K562 (cell line): ENCODE results near the gene LRMDA. TPM values are rescaled to one million over a fixed set of nuclear protein-coding genes. Genes with fewer than 3 reads are reported as not detected.

ENCODE experiments used
- ATAC-seq: fragments of 200-7000 bp; cut with Tn5 transposase; 3 replicates; pipeline ENCODE4 v1.9.1; 2020; ENCODE audit warnings: moderate library complexity
- BruUV-seq: library from RNA; stranded (reverse); fragments of 400-500 nt; replicated peaks from 2 replicates; lab custom pipeline; 2021; lab: Mats Ljungman, UMichigan
- CTCF ChIA-PET: fragments of 300-600 bp; formaldehyde crosslinking; extraction: SDS; loops from one replicate; lab custom pipeline; 2021; ENCODE audit warnings: low intra/inter-chr PET ratio; lab: Yijun Ruan, JAX
- POLR2A ChIA-PET: fragments of 300-600, 350-650 bp; sonication (Branson Sonifier 250); formaldehyde crosslinking; extraction: SDS; loops from one replicate; lab custom pipeline; 2021; ENCODE audit warnings: antibody characterized with exemption, inconsistent platforms; lab: Yijun Ruan, JAX
- DNase-seq, 4 experiments: peaks; one replicate each; pipeline versions ENCODE4 v3.0.0 to v3.0.0-alpha.2; 2011 to 2018; ENCODE audit warnings: low spot score in 3 of 4, mixed read lengths in 3 of 4; ENCODE audit errors: extremely low read depth in 1 of 4
- FAIRE-seq: peaks from 2 replicates; lab custom pipeline; 2011; peaks lifted over from hg19 to GRCh38; lab: Jason Lieb, UNC
- H2AFZ ChIP-seq: 2 replicates; pipeline ENCODE4 v1.6.0; 2011; ENCODE audit warnings: low read depth, low read length, control low read depth, inconsistent platforms
- H3K27ac ChIP-seq: fragments of 200-600 bp; 3 replicates; pipeline ENCODE4 v1.8.0; 2011; ENCODE audit warnings: low read depth, mild to moderate bottlenecking, control low read depth, inconsistent platforms, low read length, moderate library complexity, mixed read lengths; ENCODE audit errors: extremely low read depth
- H3K27me3 ChIP-seq, 2 experiments: fragments of 300-600 bp in 1 of 2; 2 replicates in 1 of 2; 3 replicates in 1 of 2; pipeline versions ENCODE4 v1.6.0 to v1.8.0; 2011; ENCODE audit warnings: inconsistent platforms in 2 of 2, low read length in 2 of 2, mild to moderate bottlenecking in 1 of 2, mixed read lengths in 1 of 2, moderate library complexity in 1 of 2; ENCODE audit not compliant: control insufficient read depth in 2 of 2, insufficient read depth in 2 of 2
- H3K36me3 ChIP-seq: fragments of 300-600 bp; 3 replicates; pipeline ENCODE4 v1.8.0; 2011; ENCODE audit warnings: mild to moderate bottlenecking, low read length, inconsistent platforms; ENCODE audit not compliant: control insufficient read depth, insufficient read depth
- H3K4me1 ChIP-seq, 2 experiments: fragments of 200-600 bp in 1 of 2; replicated peaks in 1 of 2; 2 replicates in 1 of 2; 3 replicates in 1 of 2; pipeline versions ENCODE4 v1.5.1 to v1.8.0; 2011; ENCODE audit warnings: inconsistent platforms in 2 of 2, low read length in 2 of 2, mild to moderate bottlenecking in 1 of 2, mixed read lengths in 1 of 2, moderate library complexity in 1 of 2; ENCODE audit not compliant: control insufficient read depth in 2 of 2, insufficient read depth in 2 of 2
- H3K4me2 ChIP-seq: 2 replicates; pipeline ENCODE4 v1.6.1; 2011; ENCODE audit warnings: low read length, control low read depth, inconsistent platforms, mixed read lengths; ENCODE audit not compliant: insufficient read depth
- H3K4me3 ChIP-seq: fragments of 200-600 bp; sonication (generic), shearing (Covaris generic); 2 replicates; pipeline ENCODE4 v1.5.1; 2016; ENCODE audit warnings: control low read depth, inconsistent platforms
- H3K79me2 ChIP-seq: fragments of 200-600 bp; 3 replicates; pipeline ENCODE4 v1.8.0; 2011; ENCODE audit warnings: low read length, inconsistent platforms; ENCODE audit not compliant: control insufficient read depth, insufficient read depth
- H3K9ac ChIP-seq, 2 experiments: 2 replicates each; pipeline versions ENCODE4 v1.6.0 to v1.6.1; 2011; ENCODE audit warnings: low read depth in 2 of 2, low read length in 2 of 2, control low read depth in 1 of 2, inconsistent platforms in 1 of 2, mild to moderate bottlenecking in 1 of 2, mixed read lengths in 1 of 2; ENCODE audit not compliant: insufficient read depth in 1 of 2
- H3K9me1 ChIP-seq: one replicate; pipeline ENCODE4 v1.6.0; 2011; ENCODE audit warnings: inconsistent platforms, mild to moderate bottlenecking, low read length, moderate library complexity; ENCODE audit not compliant: control insufficient read depth, insufficient read depth
- H3K9me3 ChIP-seq: replicated peaks from 2 replicates; pipeline ENCODE4 v1.5.1; 2011; ENCODE audit warnings: low read depth, low read length, inconsistent platforms; ENCODE audit not compliant: control insufficient read depth, insufficient read depth
- H4K20me1 ChIP-seq: replicated peaks from 2 replicates; pipeline ENCODE4 v1.6.1; 2011; ENCODE audit warnings: low read length, inconsistent platforms, mixed read lengths; ENCODE audit not compliant: control insufficient read depth, insufficient read depth
- CLOCK ChIP-seq: fragments of 250-450 bp; sonication (Bioruptor Pico); IDR thresholded peaks from 2 replicates; pipeline ENCODE4 v1.4.0; 2020; ENCODE audit warnings: mild to moderate bottlenecking, moderate library complexity, borderline replicate concordance
- IRF9 ChIP-seq: fragments of 450-650 bp; IDR thresholded peaks from 2 replicates; pipeline ENCODE4 v1.6.1; 2016; ENCODE audit warnings: missing biosample characterization, missing genetic modification characterization
- KAT8 ChIP-seq: fragments of 450-650 bp; IDR thresholded peaks from 2 replicates; pipeline ENCODE4 v1.6.1; 2016; ENCODE audit warnings: low read depth, mild to moderate bottlenecking
- PATZ1 ChIP-seq: fragments of 250-450 bp; sonication (Bioruptor Pico); IDR thresholded peaks from 2 replicates; pipeline ENCODE4 v1.5.0; 2020; ENCODE audit warnings: mild to moderate bottlenecking, borderline replicate concordance
- RERE ChIP-seq: sonication (generic); formaldehyde crosslinking; IDR thresholded peaks from 2 replicates; pipeline ENCODE4 v1.8.0; 2023; ENCODE audit warnings: missing genetic modification reagents, mild to moderate bottlenecking, borderline replicate concordance
- ZBTB7A ChIP-seq: IDR thresholded peaks from 2 replicates; pipeline ENCODE4 v1.6.1; 2011; ENCODE audit warnings: low read depth, mild to moderate bottlenecking, low read length, moderate library complexity, borderline replicate concordance; ENCODE audit not compliant: control insufficient read depth
- ZNF175 ChIP-seq: fragments of 200-800 bp; sonication (Bioruptor generic); IDR thresholded peaks from 2 replicates; pipeline ENCODE4 v1.6.1; 2016; ENCODE audit warnings: low read depth, mild to moderate bottlenecking, missing genetic modification characterization, missing compliant biosample characterization
- ZNF217 ChIP-seq: sonication (generic); formaldehyde crosslinking; IDR thresholded peaks from 2 replicates; pipeline ENCODE4 v1.8.0; 2022; ENCODE audit warnings: mild to moderate bottlenecking, missing genetic modification reagents
- ZNF551 ChIP-seq: fragments of 250-450 bp; sonication (Bioruptor Pico); IDR thresholded peaks from 2 replicates; pipeline ENCODE4 v1.5.0; 2021; ENCODE audit warnings: mild to moderate bottlenecking, moderate library complexity
- WGBS: fragments of 100-300 bp; shearing (Covaris generic); methylation state at CpG from one replicate; pipeline ENCODE4 v1.1.6; 2016; ENCODE audit warnings: low coverage, mixed read lengths; ENCODE audit not compliant: insufficient coverage; ENCODE audit errors: missing lambda C conversion rate; 5-methylcytosine and 5-hydroxymethylcytosine counted together
- in situ Hi-C: fragments of 300-500 bp; cut with MboI; formaldehyde crosslinking; loops from 4 replicates; pipeline ENCODE4 v1.15.0; 2018; ENCODE audit warnings: inconsistent platforms, mixed read lengths
- intact Hi-C: fragments of 100-400 bp; cut with micrococcal nuclease; formaldehyde crosslinking; loops from 2 replicates; pipeline ENCODE4 v1.14.2; 2022
- polyA plus RNA-seq, 8 experiments: library from polyadenylated mRNA; depleted of rRNA in 4 of 8; stranded (reverse) in 5 of 8; unstranded in 3 of 8; fragments of >200 nt; fragmentation: Nextera tagmentation in 2 of 8; fragmentation: Illumina TruSeq in 1 of 8; extraction: Ambion mirVana in 2 of 8; extraction: Trizol in 1 of 8; gene quantifications; 2 replicates each; pipeline versions ENCODE4 v1.2.1 to v1.2.3, GENCODE V29; 2011 to 2014; ENCODE audit warnings: inconsistent platforms in 1 of 8, missing spikeins in 1 of 8
- total RNA-seq, 7 experiments: library from RNA; depleted of rRNA in 6 of 7; stranded (reverse); fragments of >200 nt in 6 of 7; fragmentation: Illumina TruSeq in 2 of 7; extraction: Trizol in 2 of 7; gene quantifications; 2 replicates each; pipeline versions ENCODE4 v1.2.1 to v1.2.3, GENCODE V29; 2011 to 2021; ENCODE audit warnings: low replicate concordance in 1 of 7

Gene LRMDA
- total and polyA plus RNA-seq, 9 of the 15 experiments (the other 6 are each of a cell fraction or from before 2014, with no cell fraction given), result 0.25 TPM; not detected in 8

GRCh38 chr10:76428551-76429367, 997.3 kb downstream of the LRMDA start:
- Histone ChIP-seq H3K27ac (no peak overlapping the region), H3K9me3 (no peaks in the 10 kb centered on the region), H3K36me3 (no peaks in the 10 kb centered on the region), H3K9me1 (no peaks in the 10 kb centered on the region), H4K20me1 (no peaks in the 10 kb centered on the region), H3K4me3 (no peak overlapping the region), H3K27me3 (no peaks in the 10 kb centered on the region), H3K9ac (no peak overlapping the region), H2AFZ (no peak overlapping the region), H3K4me1 (no peaks in the 10 kb centered on the region), H3K79me2 (no peaks in the 10 kb centered on the region), H3K4me2 (no peak overlapping the region)
- no peak for FAIRE-seq
- CTCF ChIA-PET, result no interaction called here
- WGBS, result 1% methylated on average over 4 of the region's 4 CpGs
- no peak for TF ChIP-seq ZNF217
- no peak for TF ChIP-seq RERE (CRISPR knock-in tag)
- no peak for TF ChIP-seq IRF9 (tag)
- no peak for TF ChIP-seq ZNF551 (CRISPR knock-in tag)
- no peak for TF ChIP-seq ZBTB7A
- no peak for TF ChIP-seq KAT8
- TF ChIP-seq CLOCK (CRISPR knock-in tag), result no peak
- no peak for TF ChIP-seq PATZ1
- TF ChIP-seq ZNF175, result no peak
- no TSS peak for BruUV-seq
- in situ Hi-C loops (no loop called here), intact Hi-C loops (no loop called here)
- POLR2A ChIA-PET, result no interaction called here
- no peak for ATAC-seq
- no peak for DNase-seq
